Liver (tissue), 9 donors: ENCODE measurements around the gene CCS. TPM values are rescaled to one million over a fixed set of nuclear protein-coding genes. Genes with fewer than 3 reads are reported as not detected.

Experiments
- DNase-seq: peaks from one replicate; pipeline ENCODE4 v3.0.0-alpha.2; 2017; ENCODE audit warnings: low spot score
- H3K27ac ChIP-seq, 2 donors: one replicate each; pipeline ENCODE4 v1.7.0; 2013; ENCODE audit warnings: inconsistent platforms in 2 of 2, low read length in 2 of 2, control low read depth in 1 of 2, low read depth in 1 of 2, mild to moderate bottlenecking in 1 of 2
- H3K27me3 ChIP-seq, 4 donors: one replicate each; pipeline versions ENCODE4 v1.6.1 to v1.7.0; 2013; ENCODE audit warnings: low read length in 3 of 4, inconsistent platforms in 1 of 4, mild to moderate bottlenecking in 1 of 4, moderate library complexity in 1 of 4; ENCODE audit not compliant: control insufficient read depth in 4 of 4, insufficient read depth in 4 of 4
- H3K36me3 ChIP-seq, 4 donors: one replicate each; pipeline versions ENCODE4 v1.6.1 to v1.7.0; 2013; ENCODE audit warnings: low read length in 3 of 4, mild to moderate bottlenecking in 3 of 4, low read depth in 1 of 4, moderate library complexity in 1 of 4; ENCODE audit not compliant: control insufficient read depth in 4 of 4, insufficient read depth in 3 of 4
- H3K4me1 ChIP-seq, 4 donors: one replicate each; pipeline versions ENCODE4 v1.6.1 to v1.7.0; 2013; ENCODE audit warnings: low read length in 3 of 4, mild to moderate bottlenecking in 3 of 4, moderate library complexity in 1 of 4; ENCODE audit not compliant: control insufficient read depth in 4 of 4, insufficient read depth in 4 of 4
- H3K4me3 ChIP-seq, 3 donors: one replicate each; pipeline versions ENCODE4 v1.6.1 to v1.7.0; 2013; ENCODE audit warnings: low read length in 3 of 3, control low read depth in 1 of 3, low read depth in 1 of 3, mild to moderate bottlenecking in 1 of 3
- H3K9ac ChIP-seq, 2 donors: one replicate each; pipeline ENCODE4 v1.7.0; 2013; ENCODE audit warnings: low read length in 2 of 2, mild to moderate bottlenecking in 2 of 2, moderate library complexity in 2 of 2, control low read depth in 1 of 2, low read depth in 1 of 2
- H3K9me3 ChIP-seq, 4 donors: one replicate each; pipeline versions ENCODE4 v1.6.1 to v1.7.0; 2013; ENCODE audit warnings: low read length in 3 of 4; ENCODE audit not compliant: control insufficient read depth in 4 of 4
- EGR1 ChIP-seq, 2 donors: IDR thresholded peaks; 2 replicates each; pipeline ENCODE4 v1.6.1; 2016 to 2018; ENCODE audit warnings: antibody characterized with exemption in 2 of 2, low read depth in 2 of 2
- FOXA1 ChIP-seq: IDR thresholded peaks from 2 replicates; pipeline ENCODE4 v1.6.1; 2016; ENCODE audit warnings: antibody characterized with exemption
- FOXA2 ChIP-seq: IDR thresholded peaks from 2 replicates; pipeline ENCODE4 v1.6.1; 2016; ENCODE audit warnings: antibody characterized with exemption
- GABPA ChIP-seq, 2 donors: IDR thresholded peaks in 1 of 2; conservative IDR thresholded peaks in 1 of 2; 2 replicates each; pipeline ENCODE4 v1.6.1; 2016; ENCODE audit warnings: antibody characterized with exemption in 2 of 2, mild to moderate bottlenecking in 1 of 2, moderate library complexity in 1 of 2
- HNF4A ChIP-seq, 2 donors: conservative IDR thresholded peaks; 2 replicates each; pipeline ENCODE4 v1.6.1; 2016; ENCODE audit warnings: antibody characterized with exemption in 2 of 2, mild to moderate bottlenecking in 2 of 2
- HNF4G ChIP-seq: IDR thresholded peaks from 2 replicates; pipeline ENCODE4 v1.6.1; 2016; ENCODE audit warnings: antibody characterized with exemption
- NR2F2 ChIP-seq: IDR thresholded peaks from 2 replicates; pipeline ENCODE4 v1.6.1; 2016; ENCODE audit warnings: antibody characterized with exemption
- RAD21 ChIP-seq, 2 donors: IDR thresholded peaks; 2 replicates each; pipeline ENCODE4 v1.6.1; 2016; ENCODE audit warnings: antibody characterized with exemption in 2 of 2, mild to moderate bottlenecking in 2 of 2
- RXRA ChIP-seq, 2 donors: IDR thresholded peaks; 2 replicates each; pipeline ENCODE4 v1.6.1; 2017 to 2018; ENCODE audit warnings: antibody characterized with exemption in 2 of 2, mild to moderate bottlenecking in 1 of 2
- SP1 ChIP-seq: IDR thresholded peaks from 2 replicates; pipeline ENCODE4 v1.6.1; 2018; ENCODE audit warnings: antibody characterized with exemption, mild to moderate bottlenecking
- TAF1 ChIP-seq: conservative IDR thresholded peaks from 2 replicates; pipeline ENCODE4 v1.6.1; 2016; ENCODE audit warnings: antibody characterized with exemption, mild to moderate bottlenecking
- WGBS: extraction: QIAGEN DNeasy Blood & Tissue Kit; methylation state at CpG from one replicate; pipeline ENCODE4 v1.1.7; 2013; 5-methylcytosine and 5-hydroxymethylcytosine counted together
- polyA plus RNA-seq, 2 donors: library from polyadenylated mRNA; stranded (reverse) in 1 of 2; unstranded in 1 of 2; fragments of 200-250 nt in 1 of 2; fragments of >200 nt in 1 of 2; fragmentation: Nextera tagmentation in 1 of 2; extraction: Ambion mirVana in 1 of 2; gene quantifications; one replicate each; pipeline versions ENCODE4 v1.2.1 to v1.2.3, GENCODE V29; 2013 to 2015
- total RNA-seq, 2 donors: library from RNA; depleted of rRNA; stranded (reverse); fragments of >200 nt; gene quantifications; one replicate each; pipeline ENCODE4 v1.2.3, GENCODE V29; 2014
- TF ChIP-seq, protein P1 (sequence below): IDR thresholded peaks from 2 replicates; pipeline ENCODE4 v1.6.1; 2016; ENCODE audit warnings: antibody characterized with exemption, mild to moderate bottlenecking
- TF ChIP-seq, protein P2 (sequence below): fragments of 150-350 bp; IDR thresholded peaks from 2 replicates; pipeline ENCODE4 v1.5.1; 2017; ENCODE audit warnings: improper control_type of control experiment, low read depth, low read length; ENCODE audit not compliant: missing input control
- TF ChIP-seq, protein P3 (sequence below): IDR thresholded peaks from 2 replicates; pipeline ENCODE4 v1.6.1; 2016; ENCODE audit warnings: antibody characterized with exemption
- donor health status: healthy.
- donor health status: healthy.
- donor health status: healthy.
- donor health status: healthy.
- donor health status: healthy.

CCS gene
- total and polyA plus RNA-seq, 4 donors, result 30.2 to 80.2 (median 46.8) TPM

DNA sequence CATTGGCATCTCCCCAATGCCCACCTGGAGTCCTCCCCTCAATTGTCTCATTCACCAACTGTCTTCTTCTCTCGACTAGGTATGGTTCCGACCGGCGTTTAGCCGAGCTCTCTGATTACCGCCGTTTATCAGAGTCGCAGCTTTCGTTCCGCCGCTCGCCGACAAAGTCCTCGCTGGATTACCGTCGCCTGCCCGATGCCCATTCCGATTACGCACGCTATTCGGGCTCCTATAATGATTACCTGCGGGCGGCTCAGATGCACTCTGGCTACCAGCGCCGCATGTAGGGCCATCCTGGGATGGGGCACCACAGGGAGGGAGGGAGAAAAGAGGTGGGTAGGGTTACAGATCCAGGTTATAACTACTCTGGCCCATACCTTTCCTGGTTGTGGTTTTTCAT is 33.4 kb downstream of the CCS start:
- H3K36me3 ChIP-seq, result peaks cover 17 to 68% (median 53%) of the 10 kb centered on the region in 4 donors
- no peak overlapping the region for H3K4me3 ChIP-seq
- H3K27ac ChIP-seq, result no peak overlapping the region
- WGBS, result 97% methylated on average over 25 of the region's 25 CpGs
- DNase-seq, result no peak
- no peaks in the 10 kb centered on the region for H3K27me3 ChIP-seq
- no peak overlapping the region for H3K9ac ChIP-seq
- TF ChIP-seq, protein P1, sequence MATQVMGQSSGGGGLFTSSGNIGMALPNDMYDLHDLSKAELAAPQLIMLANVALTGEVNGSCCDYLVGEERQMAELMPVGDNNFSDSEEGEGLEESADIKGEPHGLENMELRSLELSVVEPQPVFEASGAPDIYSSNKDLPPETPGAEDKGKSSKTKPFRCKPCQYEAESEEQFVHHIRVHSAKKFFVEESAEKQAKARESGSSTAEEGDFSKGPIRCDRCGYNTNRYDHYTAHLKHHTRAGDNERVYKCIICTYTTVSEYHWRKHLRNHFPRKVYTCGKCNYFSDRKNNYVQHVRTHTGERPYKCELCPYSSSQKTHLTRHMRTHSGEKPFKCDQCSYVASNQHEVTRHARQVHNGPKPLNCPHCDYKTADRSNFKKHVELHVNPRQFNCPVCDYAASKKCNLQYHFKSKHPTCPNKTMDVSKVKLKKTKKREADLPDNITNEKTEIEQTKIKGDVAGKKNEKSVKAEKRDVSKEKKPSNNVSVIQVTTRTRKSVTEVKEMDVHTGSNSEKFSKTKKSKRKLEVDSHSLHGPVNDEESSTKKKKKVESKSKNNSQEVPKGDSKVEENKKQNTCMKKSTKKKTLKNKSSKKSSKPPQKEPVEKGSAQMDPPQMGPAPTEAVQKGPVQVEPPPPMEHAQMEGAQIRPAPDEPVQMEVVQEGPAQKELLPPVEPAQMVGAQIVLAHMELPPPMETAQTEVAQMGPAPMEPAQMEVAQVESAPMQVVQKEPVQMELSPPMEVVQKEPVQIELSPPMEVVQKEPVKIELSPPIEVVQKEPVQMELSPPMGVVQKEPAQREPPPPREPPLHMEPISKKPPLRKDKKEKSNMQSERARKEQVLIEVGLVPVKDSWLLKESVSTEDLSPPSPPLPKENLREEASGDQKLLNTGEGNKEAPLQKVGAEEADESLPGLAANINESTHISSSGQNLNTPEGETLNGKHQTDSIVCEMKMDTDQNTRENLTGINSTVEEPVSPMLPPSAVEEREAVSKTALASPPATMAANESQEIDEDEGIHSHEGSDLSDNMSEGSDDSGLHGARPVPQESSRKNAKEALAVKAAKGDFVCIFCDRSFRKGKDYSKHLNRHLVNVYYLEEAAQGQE, result no peak
- no peak for TF ChIP-seq RXRA (IDR thresholded peaks at IDR 0.05)
- H3K9me3 ChIP-seq, result no peaks in the 10 kb centered on the region
- peaks cover 3 to 15% (median 14%) of the 10 kb centered on the region in 4 donors for H3K4me1 ChIP-seq

DNA sequence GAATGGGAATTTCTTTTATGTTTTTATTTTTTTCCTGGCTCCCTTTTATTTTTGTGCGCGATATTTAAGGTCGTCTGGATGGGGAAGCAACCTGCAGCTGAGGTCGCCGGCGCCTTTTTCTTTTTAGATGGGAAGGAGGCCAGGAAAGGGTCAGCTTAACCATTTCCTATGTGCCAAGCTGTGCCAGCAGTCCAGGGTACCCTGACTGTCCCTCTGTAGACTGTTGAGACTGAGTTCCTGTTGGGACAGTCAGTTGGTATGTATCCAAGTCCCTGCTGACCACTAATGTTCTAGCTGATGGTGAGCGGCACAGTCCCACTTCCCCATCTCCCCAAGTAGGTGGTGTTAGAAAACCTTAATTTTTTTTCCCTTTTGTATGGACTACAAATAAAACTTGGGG is 33.9 kb downstream of the CCS start:
- no peak overlapping the region for H3K4me3 ChIP-seq
- no peak for DNase-seq
- WGBS, result 86% methylated on average over 7 of the region's 7 CpGs
- no peak overlapping the region for H3K9ac ChIP-seq
- H3K4me1 ChIP-seq, result peaks cover 3 to 13% (median 11%) of the 10 kb centered on the region in 4 donors
- H3K27ac ChIP-seq, result no peak overlapping the region
- no peaks in the 10 kb centered on the region for H3K27me3 ChIP-seq
- TF ChIP-seq, protein P2, sequence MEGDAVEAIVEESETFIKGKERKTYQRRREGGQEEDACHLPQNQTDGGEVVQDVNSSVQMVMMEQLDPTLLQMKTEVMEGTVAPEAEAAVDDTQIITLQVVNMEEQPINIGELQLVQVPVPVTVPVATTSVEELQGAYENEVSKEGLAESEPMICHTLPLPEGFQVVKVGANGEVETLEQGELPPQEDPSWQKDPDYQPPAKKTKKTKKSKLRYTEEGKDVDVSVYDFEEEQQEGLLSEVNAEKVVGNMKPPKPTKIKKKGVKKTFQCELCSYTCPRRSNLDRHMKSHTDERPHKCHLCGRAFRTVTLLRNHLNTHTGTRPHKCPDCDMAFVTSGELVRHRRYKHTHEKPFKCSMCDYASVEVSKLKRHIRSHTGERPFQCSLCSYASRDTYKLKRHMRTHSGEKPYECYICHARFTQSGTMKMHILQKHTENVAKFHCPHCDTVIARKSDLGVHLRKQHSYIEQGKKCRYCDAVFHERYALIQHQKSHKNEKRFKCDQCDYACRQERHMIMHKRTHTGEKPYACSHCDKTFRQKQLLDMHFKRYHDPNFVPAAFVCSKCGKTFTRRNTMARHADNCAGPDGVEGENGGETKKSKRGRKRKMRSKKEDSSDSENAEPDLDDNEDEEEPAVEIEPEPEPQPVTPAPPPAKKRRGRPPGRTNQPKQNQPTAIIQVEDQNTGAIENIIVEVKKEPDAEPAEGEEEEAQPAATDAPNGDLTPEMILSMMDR, result no peak
- no peaks in the 10 kb centered on the region for H3K9me3 ChIP-seq
- H3K36me3 ChIP-seq, result peaks cover 17 to 68% (median 53%) of the 10 kb centered on the region in 4 donors

DNA sequence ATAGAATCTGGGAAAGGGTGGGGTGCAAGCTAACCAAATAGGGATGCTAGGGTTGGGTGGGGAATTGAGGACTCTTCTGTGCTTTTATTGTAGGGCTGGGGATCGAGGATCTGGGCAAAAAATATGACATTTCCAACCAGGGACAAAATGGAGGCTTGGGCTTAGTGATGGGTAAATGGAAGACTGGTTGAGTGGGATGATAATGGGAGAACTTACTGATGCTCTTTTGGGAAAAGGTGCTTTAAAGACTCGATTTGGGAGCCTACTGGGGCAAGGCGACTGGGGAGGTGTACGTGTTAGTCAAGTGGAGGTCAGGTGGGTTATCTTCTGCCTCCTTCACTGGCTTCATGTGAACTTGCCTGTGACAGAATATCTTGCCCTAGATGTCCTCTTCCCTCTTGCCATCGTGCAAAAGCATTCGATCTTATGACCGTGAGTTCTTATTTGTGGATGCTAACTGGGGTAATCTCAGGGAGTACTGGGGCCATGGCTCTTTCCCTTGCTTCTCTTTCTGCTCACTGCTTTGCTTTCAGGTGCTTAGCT is 35.1 kb downstream of the CCS start:
- no peak overlapping the region for H3K9ac ChIP-seq
- DNase-seq, result no peak
- H3K9me3 ChIP-seq, result no peaks in the 10 kb centered on the region
- H3K27me3 ChIP-seq, result no peaks in the 10 kb centered on the region
- H3K4me3 ChIP-seq, result no peak overlapping the region
- H3K4me1 ChIP-seq, result peaks cover 3 to 4% (median 3%) of the 10 kb centered on the region in 4 donors
- TF ChIP-seq HNF4G (no peak), HNF4A (conservative IDR thresholded peaks at IDR 0.05) (no peak), NR2F2 (no peak), FOXA1 (no peak), RXRA (IDR thresholded peaks at IDR 0.05) (no peak), TAF1 (no peak), EGR1 (IDR thresholded peaks at IDR 0.05; ENCODE audit: low read depth in 2 of 2) (no peak), SP1 (no peak), GABPA (IDR thresholded peaks at IDR 0.05 in 1 of 2, conservative IDR thresholded peaks at IDR 0.05 in 1 of 2) (no peak), RAD21 (IDR thresholded peaks at IDR 0.05) (no peak), FOXA2 (no peak)
- TF ChIP-seq, protein P2, result no peak
- TF ChIP-seq, protein P1, result no peak
- TF ChIP-seq, protein P3, sequence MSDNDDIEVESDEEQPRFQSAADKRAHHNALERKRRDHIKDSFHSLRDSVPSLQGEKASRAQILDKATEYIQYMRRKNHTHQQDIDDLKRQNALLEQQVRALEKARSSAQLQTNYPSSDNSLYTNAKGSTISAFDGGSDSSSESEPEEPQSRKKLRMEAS, result no peak
- peaks cover 17 to 68% (median 51%) of the 10 kb centered on the region in 4 donors for H3K36me3 ChIP-seq
- 94% methylated on average over 7 of the region's 7 CpGs for WGBS
- H3K27ac ChIP-seq, result no peak overlapping the region
